Ishikawa (cell line): ENCODE results near the gene DOCK3.

Experiments used
- CEBPB ChIP-seq: IDR thresholded peaks from 2 replicates; pipeline ENCODE4 v1.6.1; 2012
- CREB1 ChIP-seq: IDR thresholded peaks from 2 replicates; pipeline ENCODE4 v1.6.1; 2012; ENCODE audit warnings: low read depth
- EGR1 ChIP-seq: IDR thresholded peaks from 2 replicates; pipeline ENCODE4 v1.6.1; 2012
- EP300 ChIP-seq: IDR thresholded peaks from 2 replicates; pipeline ENCODE4 v1.6.1; 2012; ENCODE audit warnings: borderline replicate concordance
- NFIC ChIP-seq: IDR thresholded peaks from 2 replicates; pipeline ENCODE4 v1.6.1; 2012
- TAF1 ChIP-seq: IDR thresholded peaks from 2 replicates; pipeline ENCODE4 v1.6.1; 2012; ENCODE audit warnings: low read depth, mild to moderate bottlenecking
- ZBTB7A ChIP-seq: IDR thresholded peaks from 2 replicates; pipeline ENCODE4 v1.6.1; 2012; ENCODE audit warnings: low read depth
- TF ChIP-seq, protein P1 (sequence below): IDR thresholded peaks from 2 replicates; pipeline ENCODE4 v1.6.1; 2012

- TF ChIP-seq EP300 (no peak), ZBTB7A (no peak), TAF1 (no peak), NFIC (no peak), CEBPB (no peak), CREB1 (no peak), EGR1 (no peak)
- TF ChIP-seq, protein P1, sequence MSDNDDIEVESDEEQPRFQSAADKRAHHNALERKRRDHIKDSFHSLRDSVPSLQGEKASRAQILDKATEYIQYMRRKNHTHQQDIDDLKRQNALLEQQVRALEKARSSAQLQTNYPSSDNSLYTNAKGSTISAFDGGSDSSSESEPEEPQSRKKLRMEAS, result no peak
Measured at GRCh38 chr3:51224843-51225242, 550.1 kb downstream of the DOCK3 start.
